ENCODE results near the gene SLC7A8. TPM values are rescaled to one million over a fixed set of nuclear protein-coding genes. Genes with fewer than 3 reads are reported as not detected.

Gene SLC7A8
- total RNA-seq, 1 experiment from 2014 or later, result 0.90 TPM

DNA sequence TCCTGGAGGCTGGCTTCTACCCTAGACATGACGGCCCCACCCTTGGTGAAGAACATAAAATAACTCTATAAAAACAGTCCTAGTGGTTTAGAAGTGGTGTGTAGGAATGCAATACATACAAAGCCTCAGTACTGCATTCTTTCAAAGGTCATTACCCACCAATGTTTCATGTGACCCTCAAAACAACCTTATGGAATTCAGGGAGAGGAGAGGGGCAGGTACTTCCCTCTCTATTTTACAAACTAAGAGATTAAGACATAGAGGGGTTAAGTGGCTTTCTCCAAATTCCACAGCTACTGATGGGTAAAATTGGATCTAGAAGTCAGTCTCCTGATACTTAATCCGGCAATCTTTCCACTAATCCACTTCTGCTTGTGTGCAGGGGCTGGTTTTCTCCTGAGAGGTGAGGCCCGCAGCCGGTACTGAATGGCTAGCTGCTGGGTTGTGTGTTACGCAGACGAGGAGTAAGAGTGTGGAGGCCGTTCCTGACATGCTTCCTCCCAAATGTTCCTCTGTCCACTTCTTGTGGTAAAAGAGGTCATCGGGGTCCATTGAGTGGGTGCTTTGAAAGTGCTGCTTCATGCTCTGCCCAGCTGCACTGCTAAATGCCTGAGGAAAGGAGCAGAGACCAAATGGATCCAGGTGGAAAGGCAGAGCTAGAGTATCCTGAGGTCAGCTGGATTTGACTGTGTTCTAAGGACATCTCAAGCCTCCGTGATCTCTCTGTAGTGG, 16.2 kb downstream of the SLC7A8 start:
- POLR2A ChIA-PET, result no interaction called here
- no peak for ATAC-seq
- H3K36me3 ChIP-seq (ENCODE audit: control insufficient read depth, insufficient read depth, low read length), result no peaks in the 10 kb centered on the region

DNA sequence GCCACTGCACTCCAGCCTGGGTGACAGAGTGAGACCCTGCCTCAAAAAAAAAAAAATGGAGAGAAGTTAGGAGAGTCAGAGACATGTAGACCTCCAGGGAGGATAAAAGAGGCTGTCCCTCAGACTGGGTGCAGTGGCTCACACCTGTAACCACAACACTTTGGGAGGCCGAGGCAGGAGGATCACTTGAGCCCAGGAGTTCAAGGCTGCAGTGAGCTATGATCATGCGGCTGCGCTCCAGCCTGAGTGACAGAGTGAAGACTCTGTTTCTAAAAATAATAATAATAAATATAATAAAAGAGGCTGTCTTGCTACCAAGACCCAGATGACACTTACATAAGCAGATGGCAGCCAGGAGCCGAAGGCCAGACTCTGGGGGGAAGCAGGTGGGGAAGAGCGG, 18.5 kb downstream of the SLC7A8 start:
- Histone ChIP-seq H3K27ac (ENCODE audit: low read length) (no peak overlapping the region), H3K9me3 (ENCODE audit: control insufficient read depth, insufficient read depth, low read depth, low read length) (no peaks in the 10 kb centered on the region), H3K4me3 (ENCODE audit: low read depth in 2 of 2, low read length in 2 of 2) (no peak overlapping the region), H3K4me1 (ENCODE audit: control insufficient read depth, insufficient read depth, low read length) (no peaks in the 10 kb centered on the region), H3K36me3 (ENCODE audit: control insufficient read depth, insufficient read depth, low read length) (no peaks in the 10 kb centered on the region), H3K27me3 (ENCODE audit: control insufficient read depth, insufficient read depth, low read length) (no peaks in the 10 kb centered on the region)
- ATAC-seq (no peak), DNase-seq (ENCODE audit: low read depth, low spot score) (no peak)
- TF ChIP-seq POLR2AphosphoS5 (IDR thresholded peaks at IDR 0.05; ENCODE audit: low read depth, low read length) (no peak), SIN3A (IDR thresholded peaks at IDR 0.05; ENCODE audit: borderline replicate concordance, insufficient read depth, low read depth, low read length) (no peak), TCF7L2 (IDR thresholded peaks at IDR 0.05; ENCODE audit: low read depth, low read length) (no peak)
- TF ChIP-seq, protein P1, sequence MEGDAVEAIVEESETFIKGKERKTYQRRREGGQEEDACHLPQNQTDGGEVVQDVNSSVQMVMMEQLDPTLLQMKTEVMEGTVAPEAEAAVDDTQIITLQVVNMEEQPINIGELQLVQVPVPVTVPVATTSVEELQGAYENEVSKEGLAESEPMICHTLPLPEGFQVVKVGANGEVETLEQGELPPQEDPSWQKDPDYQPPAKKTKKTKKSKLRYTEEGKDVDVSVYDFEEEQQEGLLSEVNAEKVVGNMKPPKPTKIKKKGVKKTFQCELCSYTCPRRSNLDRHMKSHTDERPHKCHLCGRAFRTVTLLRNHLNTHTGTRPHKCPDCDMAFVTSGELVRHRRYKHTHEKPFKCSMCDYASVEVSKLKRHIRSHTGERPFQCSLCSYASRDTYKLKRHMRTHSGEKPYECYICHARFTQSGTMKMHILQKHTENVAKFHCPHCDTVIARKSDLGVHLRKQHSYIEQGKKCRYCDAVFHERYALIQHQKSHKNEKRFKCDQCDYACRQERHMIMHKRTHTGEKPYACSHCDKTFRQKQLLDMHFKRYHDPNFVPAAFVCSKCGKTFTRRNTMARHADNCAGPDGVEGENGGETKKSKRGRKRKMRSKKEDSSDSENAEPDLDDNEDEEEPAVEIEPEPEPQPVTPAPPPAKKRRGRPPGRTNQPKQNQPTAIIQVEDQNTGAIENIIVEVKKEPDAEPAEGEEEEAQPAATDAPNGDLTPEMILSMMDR (IDR thresholded peaks at IDR 0.05), result no peak
- TF ChIP-seq, protein P2, sequence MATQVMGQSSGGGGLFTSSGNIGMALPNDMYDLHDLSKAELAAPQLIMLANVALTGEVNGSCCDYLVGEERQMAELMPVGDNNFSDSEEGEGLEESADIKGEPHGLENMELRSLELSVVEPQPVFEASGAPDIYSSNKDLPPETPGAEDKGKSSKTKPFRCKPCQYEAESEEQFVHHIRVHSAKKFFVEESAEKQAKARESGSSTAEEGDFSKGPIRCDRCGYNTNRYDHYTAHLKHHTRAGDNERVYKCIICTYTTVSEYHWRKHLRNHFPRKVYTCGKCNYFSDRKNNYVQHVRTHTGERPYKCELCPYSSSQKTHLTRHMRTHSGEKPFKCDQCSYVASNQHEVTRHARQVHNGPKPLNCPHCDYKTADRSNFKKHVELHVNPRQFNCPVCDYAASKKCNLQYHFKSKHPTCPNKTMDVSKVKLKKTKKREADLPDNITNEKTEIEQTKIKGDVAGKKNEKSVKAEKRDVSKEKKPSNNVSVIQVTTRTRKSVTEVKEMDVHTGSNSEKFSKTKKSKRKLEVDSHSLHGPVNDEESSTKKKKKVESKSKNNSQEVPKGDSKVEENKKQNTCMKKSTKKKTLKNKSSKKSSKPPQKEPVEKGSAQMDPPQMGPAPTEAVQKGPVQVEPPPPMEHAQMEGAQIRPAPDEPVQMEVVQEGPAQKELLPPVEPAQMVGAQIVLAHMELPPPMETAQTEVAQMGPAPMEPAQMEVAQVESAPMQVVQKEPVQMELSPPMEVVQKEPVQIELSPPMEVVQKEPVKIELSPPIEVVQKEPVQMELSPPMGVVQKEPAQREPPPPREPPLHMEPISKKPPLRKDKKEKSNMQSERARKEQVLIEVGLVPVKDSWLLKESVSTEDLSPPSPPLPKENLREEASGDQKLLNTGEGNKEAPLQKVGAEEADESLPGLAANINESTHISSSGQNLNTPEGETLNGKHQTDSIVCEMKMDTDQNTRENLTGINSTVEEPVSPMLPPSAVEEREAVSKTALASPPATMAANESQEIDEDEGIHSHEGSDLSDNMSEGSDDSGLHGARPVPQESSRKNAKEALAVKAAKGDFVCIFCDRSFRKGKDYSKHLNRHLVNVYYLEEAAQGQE (IDR thresholded peaks at IDR 0.05; ENCODE audit: insufficient read depth in 1 of 2, low read depth in 2 of 2, low read length in 1 of 2), result no peak
- BruUV-seq (replicated peaks), result no TSS peak
- CTCF ChIA-PET, result no interaction called here
- intact Hi-C loops (cut with micrococcal nuclease; ENCODE audit: unreplicated experiment) (no loop called here), in situ Hi-C loops (cut with HindIII; ENCODE audit: low pct_unique_long_range_greater_than_20kb, low sequenced_read_pairs) (no loop called here)
- POLR2A ChIA-PET, result no interaction called here

More for the DNA sequence above, 16.2 kb downstream of the SLC7A8 start:
- Histone ChIP-seq H3K9me3 (ENCODE audit: control insufficient read depth, insufficient read depth, low read depth, low read length) (no peaks in the 10 kb centered on the region), H3K4me1 (ENCODE audit: control insufficient read depth, insufficient read depth, low read length) (no peaks in the 10 kb centered on the region), H3K27me3 (ENCODE audit: control insufficient read depth, insufficient read depth, low read length) (no peaks in the 10 kb centered on the region), H3K4me3 (ENCODE audit: low read depth in 2 of 2, low read length in 2 of 2) (no peak overlapping the region), H3K27ac (ENCODE audit: low read length) (no peak overlapping the region)
- TF ChIP-seq, protein P2 (IDR thresholded peaks at IDR 0.05; ENCODE audit: insufficient read depth in 1 of 2, low read depth in 2 of 2, low read length in 1 of 2), result no peak
- no peak for TF ChIP-seq TCF7L2 (IDR thresholded peaks at IDR 0.05; ENCODE audit: low read depth, low read length)
- TF ChIP-seq SIN3A (IDR thresholded peaks at IDR 0.05; ENCODE audit: borderline replicate concordance, insufficient read depth, low read depth, low read length), result no peak
- TF ChIP-seq, protein P1 (IDR thresholded peaks at IDR 0.05), result no peak
- TF ChIP-seq POLR2AphosphoS5 (IDR thresholded peaks at IDR 0.05; ENCODE audit: low read depth, low read length), result no peak
- no TSS peak for BruUV-seq (replicated peaks)
- CTCF ChIA-PET, result no interaction called here
- no peak for DNase-seq (ENCODE audit: low read depth, low spot score)
- in situ Hi-C loops (cut with HindIII; ENCODE audit: low pct_unique_long_range_greater_than_20kb, low sequenced_read_pairs), result no loop called here
- intact Hi-C loops (cut with micrococcal nuclease; ENCODE audit: unreplicated experiment), result no loop called here
